Urinary bladder (tissue), 4 donors: ENCODE data around the gene PIEZO2. TPM values are rescaled to one million over a fixed set of nuclear protein-coding genes. Genes with fewer than 3 reads are reported as not detected.
"Not testable (repeated sequence)": the region's sequence is repeated elsewhere in the genome, so short reads cannot be mapped to it uniquely, and the experiment has no call there.

Experiments
- DNase-seq: peaks from one replicate; pipeline ENCODE4 v3.0.0-alpha.2; 2015; ENCODE audit errors: extremely low spot score
- H3K27ac ChIP-seq: one replicate; pipeline ENCODE4 v1.5.1; 2013; ENCODE audit warnings: low read depth, mild to moderate bottlenecking, moderate library complexity
- H3K36me3 ChIP-seq: one replicate; pipeline ENCODE4 v1.6.1; 2013; ENCODE audit warnings: mild to moderate bottlenecking, moderate library complexity; ENCODE audit not compliant: insufficient read depth
- H3K4me1 ChIP-seq: one replicate; pipeline ENCODE4 v1.6.1; 2013; ENCODE audit warnings: mild to moderate bottlenecking, moderate library complexity; ENCODE audit not compliant: insufficient read depth
- H3K4me3 ChIP-seq: one replicate; pipeline ENCODE4 v1.5.1; 2013; ENCODE audit warnings: low read depth, low read length
- WGBS: extraction: QIAGEN DNeasy Blood & Tissue Kit; methylation state at CpG from one replicate; pipeline ENCODE4 v1.1.7; 2013; 5-methylcytosine and 5-hydroxymethylcytosine counted together
- polyA plus RNA-seq: library from polyadenylated mRNA; stranded (reverse); fragments of 200-250 nt; gene quantifications from one replicate; pipeline ENCODE4 v1.2.3, GENCODE V29; 2013
- total RNA-seq: library from RNA; depleted of rRNA; stranded (reverse); fragments of >200 nt; gene quantifications from one replicate; pipeline ENCODE4 v1.2.3, GENCODE V29; 2014
- donor health status: healthy with polysubstance abuse.
- donor health status: healthy.

The PIEZO2 gene
- total and polyA plus RNA-seq, 2 donors = 5.9 to 78.1 TPM

GRCh38 chr18:10916387-10916786, 233.0 kb downstream of the PIEZO2 start:
- H3K4me1 ChIP-seq = no peaks in the 10 kb centered on the region
- WGBS = 96% methylated on average over 23 of the region's 23 CpGs
- DNase-seq = no peak
- H3K27ac ChIP-seq = no peak overlapping the region
- H3K4me3 ChIP-seq = no peak overlapping the region
- no peaks in the 10 kb centered on the region for H3K36me3 ChIP-seq

DNA sequence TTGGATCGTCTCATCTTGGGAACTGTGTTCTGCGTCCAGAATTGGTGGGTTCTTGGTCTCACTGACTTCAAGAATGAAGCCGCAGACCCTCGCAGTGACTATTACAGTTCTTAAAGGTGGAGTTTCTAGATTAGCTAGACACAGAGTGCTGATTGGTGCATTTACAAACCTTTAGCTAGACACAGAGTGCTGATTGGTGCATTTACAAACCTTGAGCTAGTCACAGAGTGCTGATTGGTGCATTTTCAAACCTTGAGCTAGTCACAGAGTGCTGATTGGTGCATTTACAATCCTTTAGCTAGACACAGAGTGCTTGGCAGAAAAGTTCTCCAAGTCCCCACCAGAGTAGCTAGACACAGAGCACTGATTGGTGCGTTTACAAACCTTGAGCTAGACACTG, 233.6 kb downstream of the PIEZO2 start:
- not testable (repeated sequence) for H3K4me3 ChIP-seq, H3K36me3 ChIP-seq, DNase-seq, H3K4me1 ChIP-seq, H3K27ac ChIP-seq
- WGBS = 97% methylated on average over 5 of the region's 5 CpGs

DNA sequence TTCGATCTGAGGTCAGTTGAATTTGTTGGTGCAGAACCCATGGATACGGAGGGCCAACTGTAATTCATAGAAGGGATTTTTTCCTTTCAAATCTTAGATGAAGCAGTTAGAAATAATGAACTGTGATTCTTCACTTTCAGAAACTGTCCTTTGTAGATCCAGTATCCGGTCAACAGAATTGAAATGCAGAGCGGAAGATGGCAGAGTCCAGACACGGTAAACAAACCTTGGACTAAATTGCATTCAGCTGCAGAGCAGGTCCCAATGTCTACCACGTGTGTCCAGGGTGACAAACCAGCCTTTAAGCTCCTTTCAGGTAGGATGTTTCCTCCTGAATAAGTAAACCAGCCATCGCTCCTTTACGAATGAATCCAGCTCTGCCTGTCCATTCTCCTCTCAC, 234.8 kb downstream of the PIEZO2 start:
- not testable (repeated sequence) for H3K4me1 ChIP-seq, H3K4me3 ChIP-seq, DNase-seq, H3K27ac ChIP-seq, H3K36me3 ChIP-seq
- WGBS = 84% methylated on average over 6 of the region's 8 CpGs

DNA sequence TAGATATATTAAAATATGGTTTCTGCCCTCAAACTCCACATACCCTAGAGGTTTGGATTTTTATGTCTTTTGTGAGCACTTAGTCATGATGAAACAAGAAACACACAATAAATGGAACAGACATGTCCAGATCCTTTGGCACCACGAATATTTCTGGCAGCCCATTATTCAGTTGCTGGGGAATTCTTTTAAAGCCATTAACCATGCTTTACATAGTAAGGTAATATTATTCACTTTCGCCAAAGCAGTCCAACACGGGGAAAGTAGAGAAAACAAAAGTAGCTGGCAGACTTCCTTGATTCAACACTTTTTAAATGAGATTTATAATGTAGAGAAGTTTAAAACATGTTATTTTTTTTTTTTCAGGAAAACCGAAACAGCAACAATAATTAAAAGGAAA, 235.4 kb downstream of the PIEZO2 start:
- WGBS = 59% methylated on average over 4 of the region's 4 CpGs
- Histone ChIP-seq H3K4me1 (no peaks in the 10 kb centered on the region), H3K27ac (no peak overlapping the region)

DNA sequence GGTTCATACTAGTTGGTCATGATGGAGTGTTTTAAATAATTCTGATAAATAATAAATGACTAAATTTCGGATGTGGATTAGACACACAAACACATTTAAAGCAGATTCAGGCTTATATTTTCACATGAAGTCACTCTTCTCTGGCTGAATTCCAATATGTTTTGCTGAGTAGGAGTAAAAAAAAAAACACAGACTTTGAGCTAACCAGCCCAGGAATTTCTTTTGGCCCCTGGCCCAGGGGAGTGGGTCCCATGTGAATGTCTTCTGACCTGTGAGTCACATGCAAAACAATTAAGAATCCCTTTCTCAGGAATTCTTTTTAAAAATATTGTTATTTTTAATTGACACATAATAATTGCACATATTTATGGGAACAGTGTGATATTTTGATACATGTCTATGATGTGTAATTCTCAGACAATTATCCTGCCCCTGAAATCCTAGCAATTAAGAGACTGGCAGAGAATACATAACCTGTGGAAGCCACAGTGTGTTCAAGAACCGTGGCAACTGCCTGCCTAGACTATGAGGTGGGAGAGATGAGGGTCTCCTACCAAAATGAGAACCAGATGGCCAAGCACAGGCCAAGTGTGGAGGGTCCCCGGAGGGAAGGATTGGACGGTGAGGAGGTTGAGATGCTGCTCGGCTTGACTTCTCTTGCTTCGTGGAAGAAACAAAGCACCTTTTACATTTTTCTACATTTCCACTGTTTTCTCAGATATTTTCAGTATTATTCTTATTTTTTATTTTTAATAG, 236.4 kb downstream of the PIEZO2 start:
- H3K27ac ChIP-seq = no peak overlapping the region
- DNase-seq = peak; percentile 18
- WGBS = 74% methylated on average over 6 of the region's 6 CpGs
- H3K36me3 ChIP-seq = no peaks in the 10 kb centered on the region
- no peak overlapping the region for H3K4me3 ChIP-seq
- H3K4me1 ChIP-seq = no peaks in the 10 kb centered on the region

More for the DNA sequence above, 235.4 kb downstream of the PIEZO2 start:
- no peak for DNase-seq
- H3K36me3 ChIP-seq = no peaks in the 10 kb centered on the region
- H3K4me3 ChIP-seq = no peak overlapping the region

GRCh38 chr18:10909724-10910123, 239.6 kb downstream of the PIEZO2 start:
- DNase-seq = no peak
- no peak overlapping the region for H3K27ac ChIP-seq
- 97% methylated on average over 4 of the region's 4 CpGs for WGBS
- no peaks in the 10 kb centered on the region for H3K36me3 ChIP-seq
- H3K4me1 ChIP-seq = no peaks in the 10 kb centered on the region
- no peak overlapping the region for H3K4me3 ChIP-seq

DNA sequence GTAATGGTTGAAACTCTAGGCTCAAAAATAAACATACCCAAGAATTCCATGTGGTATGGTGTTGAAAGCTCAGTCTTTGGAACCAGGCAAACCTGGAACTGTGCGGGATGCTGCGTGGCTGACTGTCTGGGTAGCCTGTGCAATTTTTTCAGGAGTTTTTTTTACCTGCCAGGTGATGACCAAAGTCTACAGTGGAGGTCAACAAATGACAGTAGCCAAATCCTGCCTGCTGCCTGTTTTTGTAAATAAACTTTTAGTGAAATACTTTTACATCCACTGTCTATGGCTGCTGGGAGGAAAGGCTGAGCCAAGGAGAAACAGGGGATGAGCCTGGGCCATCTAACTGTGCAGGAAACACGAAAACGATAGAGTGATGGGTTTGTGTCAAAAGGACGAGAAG, 240.6 kb downstream of the PIEZO2 start:
- no peak for DNase-seq
- Histone ChIP-seq H3K36me3 (no peaks in the 10 kb centered on the region), H3K4me3 (no peak overlapping the region), H3K4me1 (no peaks in the 10 kb centered on the region), H3K27ac (no peak overlapping the region)
- 93% methylated on average over 5 of the region's 5 CpGs for WGBS

GRCh38 chr18:10907749-10908148, 241.6 kb downstream of the PIEZO2 start:
- no peaks in the 10 kb centered on the region for H3K36me3 ChIP-seq
- H3K4me1 ChIP-seq = no peaks in the 10 kb centered on the region
- DNase-seq = no peak
- WGBS = 87% methylated on average over 1 of the region's 1 CpG
- H3K27ac ChIP-seq = no peak overlapping the region
- no peak overlapping the region for H3K4me3 ChIP-seq

DNA sequence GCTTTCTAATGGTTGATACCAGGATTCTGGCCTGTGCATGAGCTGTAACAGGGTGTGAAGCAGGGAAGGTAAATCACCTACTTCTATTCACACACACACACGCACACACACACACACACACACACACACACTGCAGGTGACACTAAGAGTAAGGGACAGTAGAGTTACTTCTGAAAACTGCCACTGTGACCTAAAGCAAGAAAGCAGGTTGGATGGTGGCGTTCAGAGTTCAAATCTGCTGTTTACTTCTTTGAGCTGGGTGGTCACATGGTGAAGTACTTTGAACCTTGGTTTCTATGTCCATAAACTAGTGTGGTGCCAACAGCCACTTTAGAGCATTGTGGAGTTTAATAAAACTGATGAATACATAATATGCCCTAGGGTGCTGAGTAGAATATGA, 248.0 kb downstream of the PIEZO2 start:
- Histone ChIP-seq H3K36me3 (no peaks in the 10 kb centered on the region), H3K4me3 (no peak overlapping the region), H3K27ac (no peak overlapping the region), H3K4me1 (no peaks in the 10 kb centered on the region)
- DNase-seq = no peak
- 91% methylated on average over 2 of the region's 2 CpGs for WGBS

DNA sequence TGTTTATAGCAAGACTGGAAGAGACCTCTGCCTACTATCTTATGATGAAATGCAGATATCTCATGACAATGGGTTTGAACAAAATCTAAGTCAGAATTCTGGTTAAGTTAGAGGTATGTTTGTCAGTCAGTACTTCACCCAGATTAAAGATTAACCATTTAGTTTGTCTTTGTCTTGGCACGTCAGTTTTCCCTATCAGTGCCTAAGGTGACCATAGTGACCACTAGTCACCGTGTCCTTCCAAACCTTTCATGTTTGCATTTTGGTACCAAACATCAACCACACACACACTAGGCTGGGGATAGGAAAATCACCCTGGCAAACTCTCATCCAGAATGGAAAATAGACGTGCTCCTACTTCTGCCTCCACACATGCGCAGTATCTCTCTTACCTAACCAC, 248.9 kb downstream of the PIEZO2 start:
- Histone ChIP-seq H3K27ac (no peak overlapping the region), H3K4me3 (no peak overlapping the region), H3K36me3 (no peaks in the 10 kb centered on the region), H3K4me1 (no peaks in the 10 kb centered on the region)
- 83% methylated on average over 4 of the region's 4 CpGs for WGBS
- no peak for DNase-seq

DNA sequence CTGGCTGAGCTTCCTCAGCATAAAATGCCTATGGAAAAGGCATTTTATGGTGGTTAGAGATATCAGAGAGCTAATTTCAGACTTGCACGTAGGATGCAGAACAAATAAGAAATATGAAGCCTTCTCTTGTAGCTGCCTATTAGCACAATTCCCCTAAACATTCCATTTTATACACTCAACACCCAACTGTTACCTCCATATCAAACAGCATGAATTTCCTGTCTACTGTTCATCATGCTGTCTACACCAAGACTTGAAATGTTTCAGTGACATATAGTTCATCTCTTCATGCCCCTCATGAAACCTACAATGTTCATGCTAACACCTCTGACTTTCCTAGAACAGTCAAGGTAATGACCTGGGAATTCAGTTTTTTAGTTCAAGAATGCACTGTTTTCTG, 249.9 kb downstream of the PIEZO2 start:
- WGBS = 91% methylated on average over 1 of the region's 1 CpG
- DNase-seq = no peak
- Histone ChIP-seq H3K4me1 (no peaks in the 10 kb centered on the region), H3K4me3 (no peak overlapping the region), H3K27ac (no peak overlapping the region), H3K36me3 (no peaks in the 10 kb centered on the region)

GRCh38 chr18:10898417-10898974, 250.9 kb downstream of the PIEZO2 start:
- Histone ChIP-seq H3K36me3 (no peaks in the 10 kb centered on the region), H3K4me3 (no peak overlapping the region), H3K27ac (no peak overlapping the region), H3K4me1 (no peaks in the 10 kb centered on the region)
- WGBS = 93% methylated on average over 4 of the region's 4 CpGs
- DNase-seq = no peak

GRCh38 chr18:10896851-10897250, 252.5 kb downstream of the PIEZO2 start:
- no peaks in the 10 kb centered on the region for H3K36me3 ChIP-seq
- no peak for DNase-seq
- 88% methylated on average over 3 of the region's 3 CpGs for WGBS
- H3K27ac ChIP-seq = no peak overlapping the region
- H3K4me1 ChIP-seq = no peaks in the 10 kb centered on the region
- no peak overlapping the region for H3K4me3 ChIP-seq

- DNase-seq = no peak
- H3K27ac ChIP-seq = no peak overlapping the region
- H3K4me3 ChIP-seq = no peak overlapping the region
- no peaks in the 10 kb centered on the region for H3K36me3 ChIP-seq
- no peaks in the 10 kb centered on the region for H3K4me1 ChIP-seq
- WGBS = 90% methylated on average over 4 of the region's 4 CpGs
Measured at GRCh38 chr18:10895976-10896375, 253.4 kb downstream of the PIEZO2 start.
